Sigmoid colon (tissue), 4 donors: Measurements from ENCODE around the gene SORBS1.

Experiments
- EP300 ChIP-seq, 4 donors: sonication (generic); formaldehyde crosslinking; IDR thresholded peaks; one replicate each; pipeline ENCODE4 v1.6.1; 2017; ENCODE audit warnings: antibody characterized with exemption in 4 of 4
- TF ChIP-seq, protein P1 (sequence below), 4 experiments: fragments of 450-650 bp in 3 of 4; fragments of 200-600 bp in 1 of 4; IDR thresholded peaks; one replicate each; pipeline ENCODE4 v1.5.1; 2016 to 2019; ENCODE audit warnings: antibody characterized with exemption in 4 of 4, mild to moderate bottlenecking in 3 of 4, moderate library complexity in 2 of 4

DNA sequence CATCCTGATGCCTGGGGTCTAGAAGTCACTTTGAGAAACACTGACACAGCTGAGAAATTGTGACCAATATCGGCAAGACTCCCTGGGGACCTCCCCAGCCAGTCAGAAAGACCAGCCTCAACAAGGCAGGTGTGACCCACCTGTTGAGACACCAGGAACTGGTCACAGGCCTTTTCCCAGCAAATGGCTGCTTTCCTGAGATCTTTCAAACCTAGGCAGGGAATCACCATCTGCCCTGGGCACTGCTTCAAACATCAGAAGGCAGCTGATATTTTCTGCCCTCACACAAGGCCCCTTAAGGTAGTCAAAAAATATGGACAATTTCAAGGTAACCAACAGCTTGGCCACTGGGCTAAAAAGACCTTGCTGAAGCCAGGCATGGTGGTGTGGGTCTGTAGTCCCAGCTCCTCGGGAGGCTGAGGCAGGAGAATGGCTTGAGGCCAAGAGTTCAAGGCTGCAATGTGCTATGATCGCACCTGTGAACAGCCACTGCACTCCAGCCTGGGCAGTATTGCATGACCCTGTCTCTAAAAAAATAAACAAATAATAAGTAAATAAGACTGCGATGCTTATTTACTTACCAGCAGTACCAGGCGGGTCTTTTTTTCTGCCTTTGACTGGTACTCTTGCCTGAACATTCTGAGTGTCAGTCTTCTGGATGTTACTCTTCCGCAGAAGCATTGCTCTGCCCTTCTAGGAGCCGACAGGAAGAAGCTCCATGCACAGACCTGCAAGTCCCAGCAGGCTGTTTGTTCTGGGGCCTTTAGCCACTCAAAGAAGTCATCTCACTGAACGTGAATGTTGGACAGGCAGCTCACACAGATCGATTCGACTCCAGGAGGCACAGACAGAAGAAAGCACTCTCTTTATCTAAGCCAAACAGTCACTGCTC, 59.7 kb downstream of the SORBS1 start:
- TF ChIP-seq, protein P1, sequence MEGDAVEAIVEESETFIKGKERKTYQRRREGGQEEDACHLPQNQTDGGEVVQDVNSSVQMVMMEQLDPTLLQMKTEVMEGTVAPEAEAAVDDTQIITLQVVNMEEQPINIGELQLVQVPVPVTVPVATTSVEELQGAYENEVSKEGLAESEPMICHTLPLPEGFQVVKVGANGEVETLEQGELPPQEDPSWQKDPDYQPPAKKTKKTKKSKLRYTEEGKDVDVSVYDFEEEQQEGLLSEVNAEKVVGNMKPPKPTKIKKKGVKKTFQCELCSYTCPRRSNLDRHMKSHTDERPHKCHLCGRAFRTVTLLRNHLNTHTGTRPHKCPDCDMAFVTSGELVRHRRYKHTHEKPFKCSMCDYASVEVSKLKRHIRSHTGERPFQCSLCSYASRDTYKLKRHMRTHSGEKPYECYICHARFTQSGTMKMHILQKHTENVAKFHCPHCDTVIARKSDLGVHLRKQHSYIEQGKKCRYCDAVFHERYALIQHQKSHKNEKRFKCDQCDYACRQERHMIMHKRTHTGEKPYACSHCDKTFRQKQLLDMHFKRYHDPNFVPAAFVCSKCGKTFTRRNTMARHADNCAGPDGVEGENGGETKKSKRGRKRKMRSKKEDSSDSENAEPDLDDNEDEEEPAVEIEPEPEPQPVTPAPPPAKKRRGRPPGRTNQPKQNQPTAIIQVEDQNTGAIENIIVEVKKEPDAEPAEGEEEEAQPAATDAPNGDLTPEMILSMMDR (IDR thresholded peaks at IDR 0.05): no peak
- TF ChIP-seq EP300 (IDR thresholded peaks at IDR 0.05): no peak
